ENCODE results near the gene PKD2.
"Not testable (repeated sequence)": the region's sequence is repeated elsewhere in the genome, so short reads cannot be mapped to it uniquely, and the experiment has no call there.

PKD2 gene

GRCh38 chr4:87978681-87979080 is 28.8 kb upstream of the PKD2 start:
- in situ Hi-C loops (cut with MboI; ENCODE audit: low sequenced_read_pairs): no loop called here
- Histone ChIP-seq H3K36me3 (replicated peaks) (no peaks in the 10 kb centered on the region), H3K4me1 (peaks cover 3% of the 10 kb centered on the region; the same call in 1 of the 2 replicates), H3K9me3 (no peaks in the 10 kb centered on the region), H3K27me3 (ENCODE audit: low read depth) (peaks cover 52% of the 10 kb centered on the region), H3K4me3 (no peak overlapping the region)
- DNase-seq (ENCODE audit: low spot score in 2 of 2): no peak

DNA sequence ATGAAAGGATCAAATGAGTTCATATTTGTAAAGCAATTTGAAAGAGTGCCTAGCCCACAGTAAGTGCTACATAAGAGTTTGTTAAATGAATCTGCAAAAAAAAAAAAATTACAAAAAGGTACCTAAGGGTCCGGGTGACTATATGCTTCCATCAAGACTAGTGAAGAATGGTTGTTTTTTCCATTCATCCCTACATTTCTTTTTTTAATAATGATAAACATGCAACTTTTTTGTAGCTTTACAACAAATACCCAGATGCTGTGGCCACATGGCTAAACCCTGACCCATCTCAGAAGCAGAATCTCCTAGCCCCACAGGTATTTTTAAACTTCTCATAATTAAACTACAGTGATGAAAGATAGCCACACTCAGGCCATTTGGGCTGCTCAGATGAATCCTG is 27.6 kb upstream of the PKD2 start:
- no peak overlapping the region for H3K4me3 ChIP-seq
- H3K27me3 ChIP-seq (ENCODE audit: low read depth): peaks cover 41% of the 10 kb centered on the region
- H3K4me1 ChIP-seq: no peaks in the 10 kb centered on the region
- H3K36me3 ChIP-seq (replicated peaks): no peaks in the 10 kb centered on the region
- no peak for DNase-seq (ENCODE audit: low spot score in 2 of 2)
- in situ Hi-C loops (cut with MboI; ENCODE audit: low sequenced_read_pairs): no loop called here
- no peaks in the 10 kb centered on the region for H3K9me3 ChIP-seq

DNA sequence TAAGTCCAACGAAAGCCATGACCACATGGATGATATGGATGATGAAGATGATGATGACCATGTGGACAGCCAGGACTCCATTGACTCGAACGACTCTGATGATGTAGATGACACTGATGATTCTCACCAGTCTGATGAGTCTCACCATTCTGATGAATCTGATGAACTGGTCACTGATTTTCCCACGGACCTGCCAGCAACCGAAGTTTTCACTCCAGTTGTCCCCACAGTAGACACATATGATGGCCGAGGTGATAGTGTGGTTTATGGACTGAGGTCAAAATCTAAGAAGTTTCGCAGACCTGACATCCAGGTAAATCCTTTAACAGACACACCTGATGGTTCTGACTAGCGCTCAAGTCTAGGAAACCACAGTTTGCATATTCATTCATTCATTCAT is 25.9 kb upstream of the PKD2 start:
- in situ Hi-C loops (cut with MboI; ENCODE audit: low sequenced_read_pairs): no loop called here
- Histone ChIP-seq H3K36me3 (replicated peaks) (no peaks in the 10 kb centered on the region), H3K4me1 (no peaks in the 10 kb centered on the region), H3K27me3 (ENCODE audit: low read depth) (peaks cover 31% of the 10 kb centered on the region), H3K4me3 (no peak overlapping the region), H3K9me3 (no peaks in the 10 kb centered on the region)
- no peak for DNase-seq (ENCODE audit: low spot score in 2 of 2)

GRCh38 chr4:87982036-87982435 is 25.4 kb upstream of the PKD2 start:
- no peaks in the 10 kb centered on the region for H3K4me1 ChIP-seq
- no peaks in the 10 kb centered on the region for H3K36me3 ChIP-seq (replicated peaks)
- no peaks in the 10 kb centered on the region for H3K9me3 ChIP-seq
- H3K27me3 ChIP-seq (ENCODE audit: low read depth): peaks cover 27% of the 10 kb centered on the region
- in situ Hi-C loops (cut with MboI; ENCODE audit: low sequenced_read_pairs): no loop called here
- no peak overlapping the region for H3K4me3 ChIP-seq
- DNase-seq (ENCODE audit: low spot score in 2 of 2): no peak

DNA sequence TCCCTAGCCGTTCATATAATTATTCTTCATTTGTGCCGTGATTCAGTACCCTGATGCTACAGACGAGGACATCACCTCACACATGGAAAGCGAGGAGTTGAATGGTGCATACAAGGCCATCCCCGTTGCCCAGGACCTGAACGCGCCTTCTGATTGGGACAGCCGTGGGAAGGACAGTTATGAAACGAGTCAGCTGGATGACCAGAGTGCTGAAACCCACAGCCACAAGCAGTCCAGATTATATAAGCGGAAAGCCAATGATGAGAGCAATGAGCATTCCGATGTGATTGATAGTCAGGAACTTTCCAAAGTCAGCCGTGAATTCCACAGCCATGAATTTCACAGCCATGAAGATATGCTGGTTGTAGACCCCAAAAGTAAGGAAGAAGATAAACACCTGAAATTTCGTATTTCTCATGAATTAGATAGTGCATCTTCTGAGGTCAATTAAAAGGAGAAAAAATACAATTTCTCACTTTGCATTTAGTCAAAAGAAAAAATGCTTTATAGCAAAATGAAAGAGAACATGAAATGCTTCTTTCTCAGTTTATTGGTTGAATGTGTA is 24.9 kb upstream of the PKD2 start:
- DNase-seq (ENCODE audit: low spot score in 2 of 2): no peak
- no peaks in the 10 kb centered on the region for H3K4me1 ChIP-seq
- H3K36me3 ChIP-seq (replicated peaks): no peaks in the 10 kb centered on the region
- H3K9me3 ChIP-seq: no peaks in the 10 kb centered on the region
- H3K4me3 ChIP-seq: no peak overlapping the region
- H3K27me3 ChIP-seq (ENCODE audit: low read depth): peaks cover 24% of the 10 kb centered on the region
- in situ Hi-C loops (cut with MboI; ENCODE audit: low sequenced_read_pairs): no loop called here

DNA sequence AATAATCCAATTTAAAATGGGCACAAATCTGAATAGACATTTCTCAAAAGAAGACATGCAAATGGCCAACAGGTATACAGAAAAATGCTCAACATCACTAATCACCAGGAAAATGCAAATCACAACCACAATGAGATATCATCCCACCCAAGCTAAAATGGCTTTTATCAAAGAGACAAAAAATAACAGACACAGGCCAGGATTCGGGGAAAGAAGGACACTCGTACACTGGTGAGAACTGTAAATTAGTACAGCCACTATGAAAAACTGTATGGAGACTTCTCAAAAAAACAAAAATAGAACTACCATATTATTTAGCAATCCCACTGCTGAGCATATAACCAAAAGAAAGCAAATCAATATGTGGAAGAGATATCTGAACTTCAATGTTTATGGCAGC is 23.4 kb upstream of the PKD2 start:
- Histone ChIP-seq H3K4me3 (no peak overlapping the region), H3K36me3 (replicated peaks) (no peaks in the 10 kb centered on the region), H3K9me3 (no peaks in the 10 kb centered on the region), H3K4me1 (no peaks in the 10 kb centered on the region), H3K27me3 (ENCODE audit: low read depth) (peaks cover 27% of the 10 kb centered on the region)
- no peak for DNase-seq (ENCODE audit: low spot score in 2 of 2)
- in situ Hi-C loops (cut with MboI; ENCODE audit: low sequenced_read_pairs): no loop called here

DNA sequence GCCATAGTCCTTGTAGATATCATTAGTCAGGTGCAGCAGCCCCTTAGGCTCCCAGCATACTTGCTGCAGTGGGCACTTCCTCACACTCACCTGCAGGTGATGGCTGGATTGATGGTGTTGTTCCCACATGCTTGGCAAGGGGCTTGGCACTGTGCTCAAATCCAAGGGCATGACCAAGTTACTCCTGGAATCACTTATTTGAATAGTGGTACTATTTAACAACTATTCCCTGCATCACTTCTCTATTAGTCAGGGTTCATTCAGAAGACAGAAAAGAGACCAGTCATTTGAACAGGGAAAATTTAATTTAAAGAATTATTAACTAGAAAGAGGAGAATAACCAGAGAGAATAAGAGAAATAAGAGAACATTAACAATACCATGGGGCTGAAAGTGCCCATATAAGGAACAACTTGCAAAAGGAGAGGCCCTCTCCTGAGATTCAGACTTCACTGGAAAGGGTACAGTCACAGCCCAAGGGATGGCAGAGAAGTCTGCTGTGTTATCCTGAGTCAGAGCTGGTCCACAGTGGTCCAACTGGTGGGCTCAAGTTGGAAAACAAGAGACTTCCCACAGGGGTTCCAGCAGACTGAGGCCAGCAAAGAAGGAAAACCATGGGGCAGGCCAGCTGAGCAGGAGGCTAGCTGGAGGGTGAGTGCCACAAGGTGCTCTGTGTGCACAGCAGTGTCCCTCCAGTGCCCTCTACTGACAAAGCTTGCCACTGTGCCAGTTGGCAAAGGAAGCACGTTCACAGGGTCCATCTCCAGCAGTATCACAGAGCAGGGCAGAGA is 22.1 kb upstream of the PKD2 start:
- H3K36me3 ChIP-seq (replicated peaks): no peaks in the 10 kb centered on the region
- no peak overlapping the region for H3K4me3 ChIP-seq
- no peaks in the 10 kb centered on the region for H3K9me3 ChIP-seq
- H3K4me1 ChIP-seq: no peaks in the 10 kb centered on the region
- in situ Hi-C loops (cut with MboI; ENCODE audit: low sequenced_read_pairs): no loop called here
- H3K27me3 ChIP-seq (ENCODE audit: low read depth): peaks cover 26% of the 10 kb centered on the region
- peak in 1 of 2 experiments; percentile 34 for DNase-seq (ENCODE audit: low spot score in 2 of 2)

- H3K9me3 ChIP-seq: no peaks in the 10 kb centered on the region
- no peak for DNase-seq (ENCODE audit: low spot score in 2 of 2)
- in situ Hi-C loops (cut with MboI; ENCODE audit: low sequenced_read_pairs): no loop called here
- peaks cover 24% of the 10 kb centered on the region for H3K27me3 ChIP-seq (ENCODE audit: low read depth)
- H3K4me1 ChIP-seq: no peaks in the 10 kb centered on the region
- H3K36me3 ChIP-seq (replicated peaks): no peaks in the 10 kb centered on the region
- H3K4me3 ChIP-seq: no peak overlapping the region
Measured at GRCh38 chr4:87985887-87986200, 21.6 kb upstream of the PKD2 start.

DNA sequence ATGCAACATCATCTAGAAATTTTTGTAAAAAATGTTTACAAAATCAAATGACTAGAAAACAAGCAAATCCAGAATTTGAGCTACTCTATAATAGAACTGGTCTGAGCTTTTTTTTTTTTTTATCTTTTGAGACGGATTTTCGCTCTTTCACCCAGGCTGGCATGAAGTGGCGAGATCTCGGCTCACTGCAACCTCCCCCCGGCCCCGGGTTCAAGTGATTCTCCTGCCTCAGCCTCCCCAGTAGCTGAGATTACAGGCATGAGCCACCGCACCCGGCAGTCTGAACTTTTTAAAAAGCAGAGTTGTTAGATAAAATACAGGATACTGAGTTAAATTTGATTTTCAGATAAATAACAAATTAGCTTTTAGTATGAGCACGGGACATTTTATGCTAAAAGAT is 20.9 kb upstream of the PKD2 start:
- Histone ChIP-seq H3K36me3 (replicated peaks) (no peaks in the 10 kb centered on the region), H3K9me3 (no peaks in the 10 kb centered on the region), H3K4me1 (no peaks in the 10 kb centered on the region), H3K4me3 (no peak overlapping the region), H3K27me3 (ENCODE audit: low read depth) (peaks cover 24% of the 10 kb centered on the region)
- in situ Hi-C loops (cut with MboI; ENCODE audit: low sequenced_read_pairs): no loop called here
- no peak for DNase-seq (ENCODE audit: low spot score in 2 of 2)

- in situ Hi-C loops (cut with MboI; ENCODE audit: low sequenced_read_pairs): no loop called here
- Histone ChIP-seq H3K9me3 (no peaks in the 10 kb centered on the region), H3K4me3 (no peak overlapping the region), H3K4me1 (no peaks in the 10 kb centered on the region), H3K27me3 (ENCODE audit: low read depth) (peaks cover 17% of the 10 kb centered on the region), H3K36me3 (replicated peaks) (no peaks in the 10 kb centered on the region)
- no peak for DNase-seq (ENCODE audit: low spot score in 2 of 2)
Measured at GRCh38 chr4:87989765-87990164, 17.7 kb upstream of the PKD2 start.

GRCh38 chr4:87995435-87995834 is 12.0 kb upstream of the PKD2 start:
- Histone ChIP-seq H3K27me3 (ENCODE audit: low read depth) (peaks cover 4% of the 10 kb centered on the region), H3K4me3 (no peak overlapping the region), H3K36me3 (replicated peaks) (no peaks in the 10 kb centered on the region), H3K9me3 (no peaks in the 10 kb centered on the region), H3K4me1 (no peaks in the 10 kb centered on the region)
- no peak for DNase-seq (ENCODE audit: low spot score in 2 of 2)
- in situ Hi-C loops (cut with MboI; ENCODE audit: low sequenced_read_pairs): no loop called here

- H3K27me3 ChIP-seq (ENCODE audit: low read depth); DNase-seq (ENCODE audit: low spot score in 2 of 2); H3K36me3 ChIP-seq (replicated peaks); H3K4me1 ChIP-seq; in situ Hi-C loops (cut with MboI; ENCODE audit: low sequenced_read_pairs); H3K9me3 ChIP-seq; H3K4me3 ChIP-seq: not testable (repeated sequence)
Measured at GRCh38 chr4:87999191-87999691, 8.2 kb upstream of the PKD2 start.

- Histone ChIP-seq H3K4me3 (no peak overlapping the region), H3K27me3 (ENCODE audit: low read depth) (no peaks in the 10 kb centered on the region), H3K4me1 (peaks cover 3% of the 10 kb centered on the region), H3K36me3 (replicated peaks) (no peaks in the 10 kb centered on the region), H3K9me3 (no peaks in the 10 kb centered on the region)
- DNase-seq (ENCODE audit: low spot score in 2 of 2): no peak
- in situ Hi-C loops (cut with MboI; ENCODE audit: low sequenced_read_pairs): no loop called here
Measured at GRCh38 chr4:88001871-88002270, 5.6 kb upstream of the PKD2 start.

GRCh38 chr4:88002786-88003185 is 4.6 kb upstream of the PKD2 start:
- no peak for DNase-seq (ENCODE audit: low spot score in 2 of 2)
- no peak overlapping the region for H3K4me3 ChIP-seq
- H3K36me3 ChIP-seq (replicated peaks): no peaks in the 10 kb centered on the region
- H3K4me1 ChIP-seq: peaks cover 7% of the 10 kb centered on the region
- no peaks in the 10 kb centered on the region for H3K27me3 ChIP-seq (ENCODE audit: low read depth)
- no peaks in the 10 kb centered on the region for H3K9me3 ChIP-seq
- in situ Hi-C loops (cut with MboI; ENCODE audit: low sequenced_read_pairs): no loop called here
